Nephron (organoid): ENCODE results near the gene BATF3.

ENCODE experiments used
- H3K27ac Mint-ChIP-seq, 3 experiments: 2 replicates each; pipeline ENCODE4 v1.8.0; 2020; ENCODE audit warnings: mixed read lengths in 3 of 3, mild to moderate bottlenecking in 2 of 3, moderate library complexity in 1 of 3
- H3K27me3 Mint-ChIP-seq: 2 replicates; pipeline ENCODE4 v1.8.0; 2021; ENCODE audit warnings: low read depth, mild to moderate bottlenecking, moderate library complexity, mixed read lengths
- H3K36me3 Mint-ChIP-seq: 2 replicates; pipeline ENCODE4 v1.8.0; 2020; ENCODE audit warnings: low read depth, mixed read lengths
- H3K4me1 Mint-ChIP-seq: 2 replicates; pipeline ENCODE4 v1.8.0; 2020; ENCODE audit warnings: mixed read lengths
- H3K4me3 Mint-ChIP-seq, 3 experiments: 2 replicates each; pipeline ENCODE4 v1.8.0; 2020; ENCODE audit warnings: mild to moderate bottlenecking in 3 of 3, mixed read lengths in 3 of 3, moderate library complexity in 2 of 3
- H3K9me3 Mint-ChIP-seq: 2 replicates; pipeline ENCODE4 v1.8.0; 2020; ENCODE audit warnings: mixed read lengths
- CTCF ChIP-seq, 3 experiments: fragments of 200-600 bp; sonication (generic); IDR thresholded peaks; one replicate each; pipeline ENCODE4 v1.5.0; 2021; ENCODE audit warnings: antibody characterized with exemption in 3 of 3; ENCODE audit not compliant: unreplicated experiment in 3 of 3

BATF3 gene

GRCh38 chr1:212677136-212677535, 22.5 kb downstream of the BATF3 start:
- Mint-ChIP-seq H3K4me1 (no peaks in the 10 kb centered on the region), H3K4me3 (no peak overlapping the region), H3K36me3 (no peaks in the 10 kb centered on the region), H3K27ac (no peak overlapping the region), H3K27me3 (peaks cover 9% of the 10 kb centered on the region), H3K9me3 (no peaks in the 10 kb centered on the region)
- TF ChIP-seq CTCF (IDR thresholded peaks at IDR 0.05; ENCODE audit: unreplicated experiment in 3 of 3), result no peak

- Mint-ChIP-seq H3K4me3 (no peak overlapping the region), H3K4me1 (peaks cover 9% of the 10 kb centered on the region), H3K9me3 (no peaks in the 10 kb centered on the region), H3K27ac (no peak overlapping the region), H3K27me3 (peaks cover 21% of the 10 kb centered on the region), H3K36me3 (no peaks in the 10 kb centered on the region)
- no peak for TF ChIP-seq CTCF (IDR thresholded peaks at IDR 0.05; ENCODE audit: unreplicated experiment in 3 of 3)
Observed at GRCh38 chr1:212675675-212676074, 24.0 kb downstream of the BATF3 start.

- Mint-ChIP-seq H3K27me3 (peaks cover 21% of the 10 kb centered on the region), H3K9me3 (no peaks in the 10 kb centered on the region), H3K27ac (no peak overlapping the region), H3K4me3 (no peak overlapping the region), H3K4me1 (peaks cover 9% of the 10 kb centered on the region), H3K36me3 (no peaks in the 10 kb centered on the region)
- TF ChIP-seq CTCF (IDR thresholded peaks at IDR 0.05; ENCODE audit: unreplicated experiment in 3 of 3), result no peak
Observed at GRCh38 chr1:212674872-212675271, 24.8 kb downstream of the BATF3 start.

- H3K27ac Mint-ChIP-seq, result peak overlapping the region; percentile 43 to 94 (median 85)
- TF ChIP-seq CTCF (IDR thresholded peaks at IDR 0.05; ENCODE audit: unreplicated experiment in 3 of 3), result no peak
Observed at GRCh38 chr1:212671342-212672031, 28.2 kb downstream of the BATF3 start.

GRCh38 chr1:212670882-212671281, 28.8 kb downstream of the BATF3 start:
- TF ChIP-seq CTCF (IDR thresholded peaks at IDR 0.05; ENCODE audit: unreplicated experiment in 3 of 3), result no peak
- Mint-ChIP-seq H3K9me3 (no peaks in the 10 kb centered on the region), H3K4me1 (peaks cover 33% of the 10 kb centered on the region), H3K27ac (peak overlapping the region in 2 of 3 experiments; percentile 85 to 94), H3K27me3 (peaks cover 36% of the 10 kb centered on the region), H3K36me3 (no peaks in the 10 kb centered on the region), H3K4me3 (no peak overlapping the region)

More at GRCh38 chr1:212671342-212672031, 28.2 kb downstream of the BATF3 start:
- Mint-ChIP-seq H3K4me1 (peaks cover 33% of the 10 kb centered on the region), H3K4me3 (peak overlapping the region in 2 of 3 experiments; percentile 10 to 26), H3K36me3 (no peaks in the 10 kb centered on the region), H3K9me3 (no peaks in the 10 kb centered on the region), H3K27me3 (peaks cover 36% of the 10 kb centered on the region)

GRCh38 chr1:212670301-212670700, 29.3 kb downstream of the BATF3 start:
- Mint-ChIP-seq H3K9me3 (no peaks in the 10 kb centered on the region), H3K27ac (peak overlapping the region in 1 of 3 experiments; percentile 23), H3K27me3 (peaks cover 36% of the 10 kb centered on the region), H3K4me3 (no peak overlapping the region), H3K36me3 (no peaks in the 10 kb centered on the region), H3K4me1 (peaks cover 37% of the 10 kb centered on the region)
- no peak for TF ChIP-seq CTCF (IDR thresholded peaks at IDR 0.05; ENCODE audit: unreplicated experiment in 3 of 3)
